AG08395 (cell line): ENCODE results near the gene EXOC2.
"Not testable (repeated sequence)": the region's sequence is repeated elsewhere in the genome, so short reads cannot be mapped to it uniquely, and the experiment has no call there.

Experiments
- DNase-seq: peaks from one replicate; pipeline ENCODE4 v3.0.0; 2012; ENCODE audit warnings: mixed read lengths, low spot score

The EXOC2 gene

DNA sequence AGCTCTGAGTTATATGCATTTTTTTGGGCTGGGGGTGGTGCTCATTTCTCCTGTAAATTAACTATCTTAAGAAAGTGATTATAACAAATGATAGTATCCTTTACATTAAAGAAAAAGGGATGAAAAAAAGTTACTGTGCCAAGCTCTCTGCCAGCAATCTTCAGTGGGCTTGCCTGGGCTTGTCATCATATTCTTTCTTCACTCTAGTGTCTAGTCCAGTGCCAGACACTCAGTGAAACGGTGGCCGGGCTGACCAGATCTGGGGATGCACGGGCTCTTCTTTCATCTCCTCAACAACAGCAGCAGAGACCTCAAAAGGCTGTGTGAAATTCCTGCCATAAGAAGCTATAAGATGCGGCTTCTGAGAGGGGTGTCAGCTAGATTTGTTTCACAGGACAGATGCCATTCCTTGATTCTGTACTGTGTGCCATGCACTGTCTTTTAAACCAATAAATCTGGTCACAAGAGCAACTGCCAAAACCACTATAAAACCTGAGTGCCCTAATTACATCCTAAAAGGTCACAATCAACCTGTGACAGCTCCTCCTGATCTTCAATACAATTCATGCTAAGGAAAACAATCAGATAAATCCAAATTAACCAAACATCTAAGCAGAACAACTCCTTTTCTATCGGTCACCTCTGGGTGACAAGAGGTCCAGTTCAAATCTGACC lies 12.1 kb downstream of the EXOC2 start:
- DNase-seq, result no peak

DNA sequence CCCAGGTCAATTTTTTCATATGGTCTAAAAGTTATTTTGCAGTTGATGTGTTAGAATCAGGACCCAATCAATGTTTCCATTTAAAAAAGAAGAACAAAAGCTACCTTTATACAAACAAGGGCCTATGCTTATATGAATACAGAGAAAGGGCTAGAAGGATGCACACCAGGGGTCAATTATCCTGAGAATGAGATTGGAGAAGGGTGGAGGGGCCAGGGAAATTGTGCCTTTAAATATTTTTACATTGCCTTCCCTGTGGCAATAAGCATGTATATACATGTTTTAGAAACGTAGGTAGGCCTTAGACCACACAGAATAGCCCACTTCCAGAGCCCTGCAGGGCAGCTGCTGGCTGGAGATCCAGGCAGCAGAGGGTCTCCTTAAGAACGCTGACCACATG lies 12.7 kb downstream of the EXOC2 start:
- DNase-seq, result no peak

DNA sequence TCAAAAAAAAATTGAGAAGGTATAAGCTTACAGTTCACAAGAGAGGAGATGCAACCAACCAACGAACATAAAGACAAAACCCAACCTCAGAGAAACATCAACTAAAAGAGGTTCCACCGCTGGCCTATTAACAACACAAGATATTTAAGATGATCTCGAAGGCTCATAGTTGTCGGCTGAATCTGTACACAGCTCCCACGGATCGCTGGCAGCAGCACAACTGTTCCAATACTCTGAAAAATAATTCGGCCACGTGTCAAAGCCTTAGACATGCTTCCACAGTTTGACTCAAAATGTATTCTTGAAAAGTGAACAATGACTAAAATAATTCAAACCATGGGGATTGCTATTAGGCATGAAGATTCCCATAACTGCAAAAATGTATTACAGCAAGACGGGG lies 13.7 kb downstream of the EXOC2 start:
- no peak for DNase-seq

DNA sequence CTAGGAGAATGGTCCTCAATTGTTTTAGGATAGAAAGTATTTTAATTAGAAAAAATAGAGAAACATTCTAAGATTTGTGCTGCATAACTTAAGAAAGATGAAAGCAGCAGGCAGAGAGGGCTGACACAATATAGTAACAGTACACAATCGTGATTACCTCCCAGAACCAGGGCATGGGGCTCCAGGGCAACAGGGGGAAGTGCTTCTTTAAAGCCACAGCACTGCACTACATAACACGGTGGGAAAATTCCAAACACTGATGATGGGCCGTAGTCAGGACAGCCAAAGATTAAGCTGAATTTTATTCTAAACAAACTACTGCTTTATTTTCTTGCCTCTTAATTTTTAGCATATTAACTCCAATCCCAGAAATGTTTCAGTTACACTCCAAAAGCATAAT lies 14.4 kb downstream of the EXOC2 start:
- DNase-seq, result no peak

DNA sequence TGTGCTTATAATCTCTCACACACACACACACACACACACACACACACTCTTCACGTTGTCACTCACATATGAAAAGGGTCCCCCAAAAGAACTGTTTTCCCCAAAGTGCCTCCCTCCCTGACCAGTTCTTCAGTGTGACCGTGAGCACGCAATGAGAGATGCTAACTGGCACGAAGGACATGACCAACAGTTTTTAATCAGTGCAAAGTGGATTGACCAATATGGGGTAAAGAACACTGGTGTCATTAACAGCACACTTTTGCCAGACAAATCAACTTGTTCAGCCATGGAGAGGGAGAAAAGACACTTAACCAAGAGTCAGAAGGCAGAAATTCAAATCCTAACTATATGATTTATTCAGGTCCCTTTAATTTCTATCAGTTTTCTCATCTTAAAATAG lies 15.0 kb downstream of the EXOC2 start:
- DNase-seq, result no peak

DNA sequence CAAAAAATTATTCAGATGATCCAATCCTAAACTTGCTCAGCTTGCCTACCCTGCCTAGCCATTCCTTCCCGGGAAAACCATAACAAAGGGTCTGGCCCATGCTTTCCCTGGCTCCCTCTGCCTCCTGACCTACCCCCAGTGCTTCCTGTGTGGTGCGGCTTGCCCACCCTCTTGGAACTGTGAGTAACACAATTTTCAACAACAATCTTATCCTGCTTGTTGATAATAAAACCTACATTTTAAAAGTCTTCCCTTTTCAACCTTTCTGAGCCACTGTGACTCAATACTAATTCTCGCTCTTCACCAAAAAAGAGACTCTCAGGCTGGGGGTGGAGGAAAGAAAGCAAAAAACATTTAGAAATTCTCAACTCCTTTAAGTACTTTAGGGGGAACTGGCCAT lies 18.0 kb downstream of the EXOC2 start:
- no peak for DNase-seq

DNA sequence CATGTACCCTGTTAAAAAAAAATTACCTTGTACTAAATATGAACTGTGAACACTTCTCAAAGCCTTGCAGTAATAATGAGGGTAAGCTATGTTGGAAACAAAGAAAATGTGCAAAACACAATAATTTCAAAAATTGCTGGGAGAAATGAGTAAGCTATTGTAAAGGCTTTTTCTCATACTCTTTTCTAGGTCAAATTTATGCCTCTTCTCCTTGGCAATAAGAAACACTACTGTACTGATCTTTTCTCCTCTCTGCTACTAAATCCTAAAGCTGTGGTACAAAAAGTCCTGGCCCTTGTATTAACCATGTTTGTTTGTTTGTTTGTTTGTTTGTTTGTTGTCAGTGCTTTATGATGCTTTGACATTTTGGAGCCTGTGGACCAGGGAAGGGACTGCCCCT lies 18.5 kb downstream of the EXOC2 start:
- DNase-seq, result no peak

DNA sequence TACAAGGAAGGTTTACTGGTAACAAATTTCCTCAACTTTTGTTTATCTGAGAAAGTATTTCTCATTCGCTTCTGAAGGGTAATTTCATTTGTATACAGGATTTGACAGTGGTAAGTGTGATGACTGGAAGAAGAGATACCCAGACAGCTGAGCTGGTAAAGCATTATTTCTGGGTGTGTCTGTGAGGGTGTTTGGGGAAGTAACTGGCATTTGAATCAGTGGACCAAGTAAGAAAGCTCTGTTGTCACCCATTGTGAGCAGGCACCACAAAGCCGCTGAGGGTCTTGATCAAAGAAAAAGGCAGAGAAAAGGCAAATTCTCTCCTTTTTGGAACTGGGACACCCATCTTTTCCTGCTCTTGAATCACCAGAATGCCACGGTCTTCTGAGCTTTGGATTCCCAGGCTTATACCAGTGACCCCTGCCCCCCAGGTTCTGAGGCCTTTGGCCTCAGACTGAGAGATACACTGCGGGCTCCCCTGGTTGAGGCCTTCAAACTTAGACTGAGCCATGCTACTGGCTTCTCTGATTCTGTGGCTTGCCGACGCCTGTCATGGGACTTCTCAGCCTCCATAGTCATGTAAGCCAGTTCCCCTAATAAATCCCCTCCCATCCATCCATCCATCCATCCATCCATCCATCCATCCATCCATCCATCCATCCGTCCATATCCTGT lies 25.5 kb downstream of the EXOC2 start:
- DNase-seq, result no peak

DNA sequence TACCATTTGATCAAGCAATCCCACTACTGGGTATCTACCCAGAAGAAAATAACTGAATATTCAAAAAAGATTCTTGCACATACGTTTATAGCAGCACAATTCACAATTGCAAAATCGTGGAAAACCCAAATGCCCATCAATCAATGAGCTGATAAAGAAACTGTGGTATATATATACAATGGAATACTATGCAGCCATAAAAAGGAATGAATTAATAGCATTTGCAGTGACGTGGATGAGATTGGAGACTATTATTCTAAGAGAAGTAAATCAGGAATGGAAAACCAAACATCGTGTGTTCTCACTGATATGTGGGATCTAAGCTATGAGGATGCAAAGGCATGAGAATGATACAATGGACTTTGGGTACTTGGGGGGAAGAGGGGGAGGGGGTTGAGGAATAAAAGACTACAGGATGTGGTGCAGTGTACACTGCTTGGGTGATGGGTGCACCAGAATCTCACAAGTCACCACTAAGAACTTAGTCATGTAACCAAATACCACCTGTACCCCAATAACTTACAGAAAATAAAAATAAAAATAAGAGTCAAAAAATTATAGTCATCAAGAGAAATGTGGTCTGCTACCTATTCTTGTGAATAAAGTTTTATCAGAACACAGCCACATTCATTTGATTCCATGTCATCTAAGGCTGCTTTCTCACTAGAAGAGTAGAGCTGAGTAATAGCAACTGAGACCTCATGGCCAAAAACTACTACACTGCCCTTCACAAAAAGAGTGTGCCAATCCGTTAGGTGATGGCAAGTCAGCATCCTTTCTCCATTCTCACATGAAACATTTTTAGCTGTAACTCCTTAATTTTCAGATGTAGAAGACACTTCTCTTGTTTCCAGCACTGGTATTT lies 27.3 kb downstream of the EXOC2 start:
- DNase-seq, result no peak

DNA sequence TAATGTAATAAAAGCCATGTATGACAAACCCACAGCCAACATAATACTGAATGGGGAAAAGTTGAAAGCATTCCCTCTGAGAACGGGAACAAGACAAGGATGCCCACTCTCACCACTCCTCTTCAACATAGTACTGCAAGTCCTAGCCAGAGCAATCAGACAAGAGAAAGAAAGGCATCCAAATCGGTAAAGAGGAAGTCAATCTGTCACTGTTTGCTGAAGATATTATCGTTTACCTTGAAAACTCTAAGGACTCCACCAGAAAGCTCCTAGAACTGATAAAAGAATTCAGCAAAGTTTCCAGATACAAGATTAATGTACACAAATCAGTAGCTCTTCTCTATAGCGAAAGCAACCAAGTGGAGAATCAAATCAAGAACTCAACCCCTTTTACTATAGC lies 29.2 kb downstream of the EXOC2 start:
- DNase-seq, result not testable (repeated sequence)

DNA sequence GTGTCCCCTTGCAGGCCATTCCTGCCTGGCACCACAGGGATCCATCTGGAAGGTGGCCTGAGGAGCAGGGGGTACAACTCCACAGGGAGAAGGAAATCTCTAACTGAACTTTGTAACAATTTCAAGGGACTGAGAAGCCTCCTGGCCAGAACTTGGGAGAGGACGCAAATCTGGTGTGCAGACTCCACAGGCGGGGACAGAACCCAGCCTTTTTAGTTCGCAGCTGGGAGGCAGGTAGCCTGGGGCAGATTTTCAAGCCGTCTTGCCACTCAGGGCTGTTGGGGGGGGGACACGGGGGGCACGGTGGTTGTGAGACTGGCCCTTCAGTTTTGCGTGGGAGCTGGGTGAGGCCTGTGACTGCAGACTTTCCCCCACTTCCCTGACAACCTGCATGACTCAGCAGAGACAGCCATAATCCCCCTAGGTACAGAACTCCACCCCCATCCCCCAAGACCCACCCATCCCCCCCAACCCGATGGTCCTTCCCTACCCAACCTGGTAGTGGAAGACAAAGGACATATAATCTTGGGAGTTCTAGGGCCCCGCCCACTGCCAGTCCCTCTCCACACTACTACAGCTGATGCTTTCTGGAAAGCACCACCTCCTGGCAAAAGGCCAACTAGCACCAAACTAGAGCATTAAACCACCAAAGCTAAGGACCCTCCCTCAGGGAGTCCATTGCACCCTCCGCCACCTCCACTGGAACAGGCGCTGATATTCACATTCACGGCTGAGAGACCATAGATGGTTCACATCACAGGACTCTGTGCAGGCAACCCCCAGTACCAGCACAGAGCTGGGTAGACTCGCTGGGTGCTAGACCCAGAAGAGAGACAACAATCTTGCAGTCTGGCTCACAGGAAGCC lies 33.0 kb downstream of the EXOC2 start:
- DNase-seq, result no peak

DNA sequence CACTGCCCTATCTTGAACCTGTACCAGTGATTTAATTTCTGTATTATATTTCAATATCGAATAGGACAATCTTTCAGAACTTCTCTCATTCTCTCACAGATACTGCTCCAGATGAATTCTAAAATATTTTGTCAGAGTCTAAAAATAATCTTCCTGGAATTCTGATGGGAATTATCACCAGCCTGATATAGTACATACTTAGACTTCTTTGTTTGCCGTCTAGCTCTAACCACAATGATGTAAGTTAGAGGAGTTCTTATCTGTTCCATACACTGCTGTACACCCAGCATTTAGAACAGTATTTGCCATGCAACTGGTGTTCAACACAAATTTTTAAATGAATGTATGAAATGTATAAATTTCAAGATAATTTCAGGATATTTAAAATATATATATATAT lies 34.7 kb downstream of the EXOC2 start:
- DNase-seq, result peak; percentile 47

DNA sequence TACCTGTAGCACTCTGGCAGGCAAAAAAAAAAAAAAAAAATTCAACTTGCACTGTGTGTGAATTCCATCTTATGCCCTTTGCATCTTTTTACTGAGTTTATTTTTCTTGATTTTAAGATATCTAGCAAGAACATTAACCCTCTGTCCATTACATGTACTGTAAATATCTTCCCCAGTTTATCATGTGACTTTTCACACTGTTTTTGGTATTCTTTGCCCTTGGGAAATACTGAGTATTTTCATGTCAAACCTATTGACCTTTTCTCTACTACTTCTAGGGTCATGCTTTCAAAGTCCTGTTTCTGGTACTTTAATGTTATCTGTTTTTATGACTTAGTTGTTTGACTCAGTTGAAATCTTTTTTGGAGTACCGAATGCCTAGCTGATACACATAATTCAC lies 35.2 kb downstream of the EXOC2 start:
- DNase-seq, result no peak

DNA sequence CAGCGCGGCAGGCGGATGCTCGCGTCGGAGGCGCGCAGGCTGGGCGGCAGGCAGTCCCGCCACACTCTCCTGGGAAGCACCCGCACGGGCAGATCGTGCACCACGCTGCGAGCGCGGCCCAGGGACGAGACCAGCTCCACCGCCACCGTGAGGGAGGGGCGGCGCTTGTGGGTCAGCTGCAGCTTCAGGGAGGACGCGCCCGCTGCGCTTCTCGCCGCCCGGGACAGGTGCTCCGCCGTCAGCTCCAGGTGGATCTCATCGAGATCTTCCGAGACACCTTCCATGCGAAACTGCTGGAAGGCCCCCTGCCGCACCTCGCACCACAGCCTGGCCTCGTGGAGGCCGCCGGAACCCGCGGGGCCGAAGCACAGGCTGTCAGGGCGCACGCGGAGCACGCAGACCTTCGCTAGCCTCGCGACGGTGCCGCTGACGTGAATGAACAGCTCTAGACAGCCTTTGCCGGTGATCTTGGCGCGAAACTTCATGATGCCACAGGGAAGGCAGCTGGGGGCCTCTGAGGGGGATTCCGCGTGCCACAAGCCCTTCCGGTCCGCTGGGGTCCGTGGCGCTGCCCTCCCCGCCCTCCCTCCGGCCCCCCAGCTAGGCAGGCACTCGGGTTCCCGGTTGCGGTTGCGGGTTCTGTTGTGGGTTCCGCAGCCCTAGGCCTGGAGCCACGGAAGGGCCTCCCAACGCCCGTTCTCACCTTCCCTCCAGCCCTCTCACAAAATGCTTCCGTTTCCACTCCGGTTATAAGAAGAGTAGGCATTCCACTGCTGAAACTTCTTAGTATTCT lies 36.3 kb downstream of the EXOC2 start, which contains the start of gene HUS1B:
Gene HUS1B (minus strand): TSS at position 641 of the 793 bp plus-strand sequence. CDS start 156 bp downstream, at position 485.
- no peak for DNase-seq

DNA sequence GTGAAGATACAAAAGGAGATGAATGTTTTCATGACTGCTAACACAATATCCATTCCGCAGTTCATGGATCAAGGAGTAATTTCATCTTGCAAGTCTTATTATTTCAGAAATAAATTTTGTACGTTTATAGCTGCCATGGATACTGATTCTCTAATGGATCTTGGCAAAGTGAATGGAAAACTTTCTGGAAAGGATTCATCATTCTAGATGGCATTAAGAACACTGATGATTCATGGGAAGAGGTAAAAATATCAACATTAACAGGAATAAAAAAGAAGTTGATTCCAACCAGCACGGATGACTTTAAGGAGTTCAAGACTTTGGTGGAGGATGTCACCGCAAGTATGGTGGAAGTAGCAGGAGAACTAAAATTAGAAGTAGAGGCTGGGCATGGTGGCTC lies 38.8 kb downstream of the EXOC2 start:
- no peak for DNase-seq

DNA sequence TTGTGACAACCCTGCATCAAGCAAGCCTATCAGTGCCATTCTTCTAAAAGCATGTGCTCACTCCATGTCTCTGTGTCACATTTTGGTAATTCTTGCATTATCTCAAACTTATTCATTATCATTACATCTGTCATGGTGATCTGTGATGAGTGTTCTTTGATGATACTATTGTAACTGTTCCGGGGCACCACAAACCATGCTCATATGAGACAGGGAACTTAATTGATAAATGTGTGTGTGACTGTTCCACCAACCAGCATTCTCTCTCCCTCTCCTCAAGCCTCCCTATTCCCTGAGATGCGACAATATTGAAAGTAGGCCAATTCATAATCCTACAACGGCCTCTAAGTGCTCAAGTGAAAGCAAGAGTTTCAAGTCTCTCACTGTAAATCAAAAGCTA lies 40.1 kb downstream of the EXOC2 start:
- DNase-seq, result no peak

DNA sequence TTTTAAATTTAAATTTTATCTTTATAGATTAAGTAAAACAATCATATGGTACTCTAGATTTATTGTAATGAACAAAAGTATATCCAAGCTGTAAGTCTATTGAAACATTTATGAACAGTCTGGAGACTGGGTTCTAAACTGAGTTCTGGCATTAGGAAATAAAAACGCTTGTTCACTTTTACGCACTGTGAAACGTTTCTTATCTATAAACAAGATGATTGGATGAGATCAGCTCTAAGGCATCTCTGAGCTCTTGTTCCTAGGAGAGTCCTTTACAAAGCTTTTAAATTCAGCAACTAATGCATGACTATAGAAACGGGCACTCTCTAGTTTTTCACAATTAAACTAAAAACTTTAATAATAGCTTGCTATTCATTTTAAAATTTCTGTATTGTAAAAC lies 42.8 kb downstream of the EXOC2 start:
- no peak for DNase-seq

DNA sequence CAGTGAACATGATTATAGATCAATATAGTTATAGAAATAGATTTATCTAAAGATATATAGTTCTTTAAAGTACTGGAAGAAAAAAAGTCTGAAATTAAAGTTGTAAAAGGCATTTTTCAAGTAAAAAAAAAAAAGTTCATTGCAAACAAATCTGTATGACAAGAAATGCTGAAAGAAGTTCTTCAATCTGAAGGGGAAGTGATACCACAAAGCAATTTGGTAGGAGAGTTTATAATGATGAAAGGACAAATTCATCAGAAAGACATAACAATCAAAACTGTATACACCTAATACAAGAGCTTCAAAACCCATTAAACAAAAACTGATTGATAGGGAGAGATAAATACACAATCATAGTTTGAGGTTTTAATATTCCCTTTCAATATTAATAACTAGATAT lies 50.1 kb downstream of the EXOC2 start:
- no peak for DNase-seq

DNA sequence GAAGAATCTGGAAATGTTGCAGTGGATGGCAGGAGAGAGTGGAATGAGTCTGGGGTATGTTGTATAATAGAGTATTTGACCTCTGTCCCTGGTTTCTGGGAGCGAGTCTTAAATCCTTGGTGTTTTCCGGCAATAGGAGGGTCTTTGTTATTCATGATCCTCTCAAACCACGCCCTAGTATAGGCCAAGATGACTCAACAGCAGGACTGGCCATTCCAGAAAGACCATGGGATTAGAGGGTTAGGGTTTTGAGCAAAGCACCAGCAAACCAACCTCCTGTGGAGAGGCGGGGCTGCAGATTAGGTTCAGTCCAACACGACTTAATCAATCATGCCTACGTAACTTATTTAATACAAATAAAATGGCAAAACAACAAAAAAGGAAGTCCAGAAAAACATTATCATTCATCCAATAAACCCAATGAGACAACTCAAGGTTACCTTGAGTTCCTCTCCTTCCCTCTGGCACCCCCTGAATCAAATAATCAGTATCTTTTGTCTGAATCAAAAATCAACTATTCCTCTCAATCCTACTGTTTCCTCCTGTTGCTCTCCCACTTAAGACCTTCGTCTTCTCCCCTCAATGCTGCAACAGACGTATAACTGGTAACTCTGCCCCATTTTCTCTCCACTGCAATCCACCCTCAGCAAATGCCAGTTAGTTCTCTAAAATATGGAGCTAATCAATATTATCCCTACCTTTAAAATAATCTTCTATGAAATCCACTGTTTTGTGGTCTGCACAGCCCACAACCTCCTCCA lies 51.5 kb downstream of the EXOC2 start:
- DNase-seq, result no peak

DNA sequence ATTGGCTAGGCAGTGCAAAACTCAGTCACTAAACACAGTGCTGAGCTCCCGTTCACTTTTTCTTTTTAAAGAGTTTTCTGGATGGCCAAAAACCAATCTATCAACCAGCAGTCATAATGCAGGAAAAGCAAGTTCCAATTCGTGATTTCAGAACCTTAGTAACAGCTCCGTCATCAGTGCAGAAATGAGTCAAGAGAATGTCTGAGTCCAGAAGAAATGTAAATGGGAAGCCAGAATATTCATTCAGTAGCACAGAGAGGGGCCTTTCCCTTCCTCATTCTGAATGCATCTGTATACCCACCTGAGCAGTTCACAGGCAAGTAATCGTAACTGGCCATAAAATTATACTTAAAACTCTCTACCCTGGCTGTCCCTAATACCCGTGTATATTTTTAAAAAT lies 56.5 kb downstream of the EXOC2 start:
- no peak for DNase-seq
